Stimulated activated CD4-positive, alpha-beta T cell treated with anti-CD3 and anti-CD28 coated beads, Interleukin-4, amount 100 ng/mL, for 24 hours (primary cell): ENCODE data around the gene ZNF366.
"Not testable (repeated sequence)": the region's sequence is repeated elsewhere in the genome, so short reads cannot be mapped to it uniquely, and the experiment has no call there.

Experiments used
- DNase-seq: peaks from one replicate; pipeline ENCODE4 v3.0.0-alpha.2; 2020

Gene ZNF366

DNA sequence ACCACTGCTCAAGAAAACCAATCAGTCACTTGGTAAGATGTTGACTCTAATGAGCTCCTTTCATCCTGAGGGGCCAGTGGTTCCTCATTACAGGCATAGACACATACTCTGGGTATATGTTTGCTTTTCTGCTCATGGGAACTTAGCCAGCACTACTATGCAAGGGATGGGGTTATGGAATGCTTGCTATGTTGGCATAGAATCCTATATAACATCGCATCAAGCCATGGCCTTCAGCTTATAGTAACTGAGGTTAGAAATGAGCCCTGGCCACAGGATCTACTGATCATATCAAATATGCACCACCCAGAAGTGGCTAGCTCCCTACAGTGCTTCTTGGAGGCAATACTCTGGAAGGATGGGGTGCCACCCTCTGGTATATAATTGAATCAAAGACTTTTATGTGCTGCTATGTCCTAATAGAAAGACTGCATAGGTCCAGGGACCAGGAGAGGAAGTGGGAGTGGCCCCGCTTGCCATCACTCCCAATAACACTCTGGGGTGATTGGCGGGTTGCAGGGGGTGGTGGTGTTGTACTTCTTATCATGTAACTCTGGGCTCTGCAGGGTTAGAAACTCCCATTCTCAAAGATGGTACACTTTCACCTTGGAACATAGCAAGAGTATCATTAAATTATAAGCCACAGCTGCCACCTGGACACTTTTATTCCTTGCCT, 70.3 kb downstream of the ZNF366 start:
- no peak for DNase-seq

DNA sequence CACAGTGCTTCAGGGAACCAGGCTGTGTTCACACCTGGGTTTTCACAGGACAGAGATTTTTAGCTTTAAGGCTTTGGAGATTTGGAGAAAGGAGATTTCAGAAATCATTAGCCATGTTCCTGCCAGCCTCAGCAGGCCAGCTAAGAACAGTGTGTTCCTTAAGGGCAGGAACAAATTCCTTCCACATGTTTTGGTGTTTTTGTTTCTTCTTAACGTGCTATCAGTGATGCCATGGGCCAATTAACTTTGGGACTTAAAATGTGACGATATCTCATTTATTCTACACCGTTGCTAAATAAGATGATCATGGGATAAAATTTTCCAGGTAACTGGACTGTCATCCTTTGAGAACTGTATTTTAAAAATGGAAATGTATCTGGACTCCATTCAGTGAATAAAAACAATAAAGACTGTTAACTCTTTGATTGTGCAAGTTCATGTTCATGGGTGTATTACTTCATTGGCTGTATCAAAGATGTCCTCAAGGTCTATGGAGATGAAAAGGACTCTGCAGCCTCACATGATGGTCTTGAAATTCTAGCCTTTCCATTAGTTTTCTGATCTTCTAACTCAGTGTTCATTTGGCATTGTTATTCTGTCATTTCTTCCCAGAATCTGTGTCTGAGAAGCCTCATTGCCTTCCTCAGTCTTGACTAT, 72.3 kb downstream of the ZNF366 start:
- no peak for DNase-seq

DNA sequence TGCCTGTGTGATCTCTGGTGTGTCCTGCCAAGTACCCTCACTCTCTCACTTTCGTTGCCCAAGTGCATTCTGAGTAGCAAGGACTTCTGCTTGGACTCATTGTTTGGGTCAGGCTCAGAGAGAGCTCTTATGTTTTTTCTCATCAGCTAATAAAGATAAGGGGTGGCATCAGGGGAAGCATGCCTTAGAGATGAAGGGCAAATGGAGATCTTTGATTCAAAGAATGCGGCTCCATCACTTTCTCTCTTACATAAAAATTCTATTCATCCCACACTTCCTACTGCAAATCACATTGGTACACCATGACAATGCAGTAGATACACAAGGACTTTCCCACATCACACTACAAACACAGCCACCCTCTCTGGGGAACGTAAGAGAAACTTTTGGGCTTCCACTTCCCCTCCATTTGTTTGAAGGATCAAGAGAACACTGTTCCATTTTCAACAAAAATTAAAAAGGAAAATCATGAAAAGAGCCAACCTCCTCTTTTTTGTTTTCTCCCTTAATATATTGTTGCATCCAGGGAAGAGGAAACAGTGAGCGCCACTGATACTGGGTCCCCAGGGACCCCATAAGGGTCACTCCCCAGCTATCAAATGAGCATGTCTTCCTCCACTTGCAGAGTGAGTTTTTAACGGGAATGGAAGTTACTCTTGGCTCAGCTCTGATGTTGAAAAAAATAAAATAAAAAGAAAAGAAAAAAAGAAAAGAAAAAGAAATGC, 73.0 kb downstream of the ZNF366 start:
- no peak for DNase-seq

DNA sequence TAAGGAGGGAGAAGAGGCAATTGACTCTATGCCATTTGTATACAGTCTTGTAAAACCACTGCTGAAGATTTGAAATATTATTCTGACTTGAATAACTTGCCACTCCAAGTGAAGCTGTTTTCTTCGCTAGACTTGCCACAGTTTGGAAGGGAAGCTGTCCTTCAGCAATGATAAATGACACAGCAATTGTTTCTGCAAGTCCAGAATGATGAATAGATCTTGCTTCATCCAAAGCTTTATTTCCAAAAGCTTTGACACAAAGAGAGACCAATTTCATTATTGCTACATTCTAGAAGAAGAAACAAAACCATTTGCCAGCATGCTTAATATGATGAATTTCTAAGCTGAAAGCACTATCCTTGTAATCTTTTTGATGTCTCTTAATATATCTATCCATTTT, 73.7 kb downstream of the ZNF366 start:
- DNase-seq, result no peak

DNA sequence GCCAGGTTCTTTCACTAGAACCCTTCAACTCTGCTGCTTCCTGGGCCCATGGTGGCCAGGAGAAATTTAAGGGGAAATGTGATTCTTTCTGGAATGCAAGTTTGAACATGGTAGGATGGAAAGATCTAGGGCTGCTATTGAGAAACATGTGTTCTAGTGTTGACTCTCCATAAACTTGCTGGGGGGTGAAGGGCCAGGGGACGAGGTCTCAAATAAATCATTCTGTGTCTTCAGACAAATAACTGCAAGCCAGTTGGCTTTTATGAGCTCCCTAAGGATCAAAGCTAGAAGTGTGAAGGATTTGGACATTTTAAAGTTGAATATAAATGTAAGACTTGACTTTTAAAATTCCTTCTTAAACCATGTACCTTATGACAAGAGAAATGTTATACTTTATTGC, 78.5 kb downstream of the ZNF366 start:
- no peak for DNase-seq

DNA sequence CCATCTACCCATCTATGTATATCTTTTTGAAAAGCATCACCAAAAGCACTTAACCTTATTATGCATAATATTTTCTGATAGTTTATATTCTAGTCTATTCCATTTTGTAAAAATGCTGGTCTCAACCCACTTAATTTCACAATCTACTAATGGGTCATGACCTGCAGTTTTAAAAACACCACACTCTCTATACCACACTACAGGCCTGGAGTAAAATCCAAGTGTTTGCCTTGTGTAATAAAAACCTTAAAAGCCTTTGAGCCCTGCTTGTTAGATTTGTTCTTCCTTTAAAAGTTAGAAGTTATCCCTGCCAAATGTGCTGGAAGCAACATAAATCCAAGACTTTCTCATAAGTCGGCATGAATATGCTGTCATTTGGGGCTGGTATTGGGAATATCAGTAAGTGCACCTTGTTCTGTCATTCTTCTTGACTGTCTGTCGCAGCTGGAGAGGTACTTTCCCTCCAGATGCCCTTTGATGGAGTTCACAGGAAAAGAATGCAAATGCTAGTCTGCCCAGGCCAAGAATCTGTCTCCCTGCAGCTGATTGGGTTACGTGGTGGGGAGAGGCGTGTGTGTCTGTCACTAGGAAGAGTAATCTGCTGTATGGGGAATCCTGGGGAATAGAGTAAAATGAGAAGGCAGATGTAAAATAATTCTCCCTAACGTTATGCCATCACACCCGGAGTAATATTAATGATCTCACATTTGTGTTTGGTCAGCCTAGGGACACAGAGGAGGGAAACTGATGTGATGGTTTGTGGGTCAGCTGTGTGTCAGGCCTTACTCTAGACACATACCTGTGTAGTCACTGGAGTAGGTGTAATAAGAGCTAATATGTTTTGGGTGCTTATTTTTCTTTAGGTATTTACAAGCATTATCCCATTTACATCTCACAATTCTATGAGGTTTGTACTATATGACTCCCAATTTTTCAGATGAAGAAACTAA, 79.4 kb downstream of the ZNF366 start:
- DNase-seq, result no peak

DNA sequence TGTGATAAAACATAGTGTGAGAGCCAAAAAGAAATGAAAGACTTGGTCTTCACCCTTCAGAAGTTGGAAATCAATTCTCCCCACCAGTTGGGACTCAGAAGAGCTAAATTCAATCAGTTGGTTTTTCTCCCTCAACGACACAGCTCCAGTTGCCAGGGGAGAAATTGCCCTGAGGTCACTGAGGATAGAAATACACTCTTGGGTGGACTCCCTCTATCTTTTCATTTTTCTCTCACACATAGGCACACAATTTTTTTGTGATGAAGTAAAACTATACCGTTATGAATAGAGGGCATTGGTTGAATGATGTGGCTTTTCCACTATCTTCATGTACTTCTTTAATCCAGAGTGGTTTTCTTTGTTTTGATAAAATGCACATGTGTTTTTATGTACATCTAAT, 80.2 kb downstream of the ZNF366 start:
- no peak for DNase-seq

DNA sequence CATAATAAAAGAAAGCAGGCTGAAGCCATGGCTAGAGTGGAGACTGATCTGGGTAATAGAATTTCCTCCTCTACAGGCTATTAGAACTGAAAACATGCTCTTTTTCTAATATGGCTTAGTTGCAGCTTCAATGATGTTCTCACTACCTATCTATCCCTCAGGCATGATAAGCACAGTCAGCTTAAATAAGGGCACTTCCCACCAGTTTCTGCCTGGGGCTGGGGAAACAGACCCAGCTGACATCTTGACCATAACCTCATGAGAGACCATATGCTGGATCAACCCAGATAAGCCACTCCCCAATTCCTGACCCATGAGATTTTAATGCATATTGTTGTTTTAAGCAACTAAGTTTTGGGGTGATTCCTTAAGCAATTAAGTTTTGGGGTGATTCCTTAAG, 81.2 kb downstream of the ZNF366 start:
- no peak for DNase-seq

DNA sequence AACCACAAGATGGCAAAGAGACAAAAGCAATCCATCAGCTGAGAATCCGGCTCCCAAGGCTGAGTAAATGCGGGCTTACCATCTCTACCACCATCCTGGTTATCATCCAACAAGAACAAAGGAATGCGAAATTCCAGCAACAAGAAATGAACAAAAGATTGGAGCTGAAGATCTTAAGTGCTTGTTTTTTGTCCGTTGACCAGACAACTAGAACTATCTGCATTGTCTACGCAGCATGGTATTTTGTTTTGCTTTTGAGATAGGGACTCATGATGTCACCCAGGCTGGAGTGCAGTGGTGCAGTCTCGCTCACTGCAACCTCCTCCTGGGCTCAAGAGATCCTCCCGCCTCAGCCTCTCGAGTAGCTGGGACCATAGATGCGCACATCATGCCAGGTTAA, 88.9 kb downstream of the ZNF366 start:
- DNase-seq, result no peak

DNA sequence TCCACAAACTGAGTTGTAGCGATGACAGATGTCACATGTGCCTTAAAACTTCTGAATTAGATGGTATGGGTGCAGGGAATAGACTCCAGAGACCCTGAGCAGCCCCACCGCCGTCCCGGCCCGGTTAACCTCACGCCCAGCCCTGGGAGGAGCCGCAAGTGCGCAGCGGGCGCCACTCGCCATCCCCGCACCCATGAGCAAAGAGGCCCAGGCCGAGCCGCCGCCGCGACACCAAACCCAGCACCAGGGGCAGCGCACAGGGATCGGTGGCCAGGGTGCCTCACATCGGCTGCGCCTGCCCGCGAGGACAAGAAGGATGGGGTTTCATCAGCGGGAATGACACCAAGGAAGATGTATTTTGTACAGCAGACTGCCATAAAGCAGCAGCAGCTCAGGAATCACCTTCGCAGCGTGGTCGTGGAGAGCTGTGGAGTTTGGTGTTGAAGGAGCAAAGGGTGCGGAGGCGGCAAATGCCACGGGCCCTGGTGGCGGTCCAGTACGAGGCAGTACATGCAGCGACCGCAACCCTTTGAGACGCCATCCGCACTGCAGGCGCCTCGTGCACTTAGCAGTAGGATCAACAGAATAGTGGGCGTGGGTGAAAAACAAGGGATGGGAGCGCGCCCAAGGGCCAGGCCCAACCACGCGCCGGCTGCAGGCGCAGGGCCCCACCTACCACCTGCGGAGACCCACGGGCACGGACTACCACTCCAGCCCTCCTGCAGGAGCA, 89.7 kb downstream of the ZNF366 start:
- DNase-seq, result no peak

DNA sequence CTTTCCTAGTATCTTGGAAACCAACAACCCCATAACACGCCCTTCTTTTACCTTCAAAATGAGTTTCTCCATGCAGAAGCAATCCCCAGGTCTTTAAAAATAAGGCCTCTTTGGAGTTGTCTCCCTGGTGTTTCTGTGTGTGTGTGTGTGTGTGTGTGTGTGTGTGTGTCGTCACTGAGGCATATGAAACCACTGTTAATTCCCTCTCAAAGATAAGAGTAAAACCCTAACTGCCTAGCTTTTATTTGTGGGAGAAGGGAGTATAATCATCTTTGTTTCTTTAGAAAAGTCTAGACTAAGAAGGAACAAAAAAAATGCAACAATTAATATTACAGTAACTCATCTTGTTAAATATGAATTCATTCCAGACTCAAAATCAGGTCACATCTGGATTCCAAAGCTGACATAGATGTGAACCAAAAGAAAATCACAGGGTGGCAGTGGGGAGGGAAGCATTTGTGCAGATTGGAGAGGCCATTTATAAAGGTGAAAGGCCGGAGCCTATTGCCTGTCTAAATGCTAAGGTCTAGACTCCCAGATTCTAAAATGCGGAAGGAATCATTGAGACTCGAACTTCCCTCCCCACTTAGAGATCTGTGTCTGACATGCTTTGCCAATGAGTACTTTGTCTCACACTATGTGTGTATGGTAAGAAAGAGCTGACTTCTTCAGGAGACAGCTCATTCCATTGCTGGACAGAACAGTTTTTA, 91.4 kb downstream of the ZNF366 start:
- DNase-seq, result no peak

DNA sequence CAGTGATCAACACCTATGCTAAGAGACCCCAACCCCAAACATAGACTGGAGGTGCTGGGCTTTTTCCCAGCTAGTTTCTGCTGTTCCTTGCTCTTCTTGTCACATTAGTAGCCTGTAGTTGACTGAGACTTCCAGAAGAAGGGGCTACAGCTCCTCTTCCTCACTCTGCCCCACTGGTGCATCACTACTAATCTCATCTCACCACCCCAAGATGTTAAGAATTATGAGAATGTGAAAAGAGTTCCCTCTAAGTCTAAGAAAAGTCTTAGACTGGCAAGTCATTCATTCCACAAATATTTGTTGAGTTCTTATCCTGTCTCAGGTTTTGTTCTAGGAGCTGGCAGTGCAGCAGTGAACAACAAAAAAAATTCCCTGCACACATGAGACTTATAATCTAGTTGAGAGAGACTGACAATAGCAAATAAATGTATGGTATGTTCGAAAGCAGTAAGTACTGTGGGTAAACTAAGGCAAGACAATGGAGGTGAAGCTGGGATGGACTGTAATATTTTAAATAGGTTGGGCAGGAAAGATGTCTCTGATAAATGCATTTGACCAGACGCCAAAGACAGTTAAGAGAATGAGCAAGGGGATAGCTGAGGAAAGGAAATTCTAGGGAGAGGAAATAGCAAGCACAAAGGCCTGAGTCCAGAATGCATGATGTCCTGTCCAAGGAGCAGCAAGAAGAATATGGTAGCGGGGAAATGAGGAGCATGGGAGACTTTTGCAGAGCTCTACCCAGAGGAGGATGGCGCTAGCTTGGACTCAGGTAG, 94.7 kb downstream of the ZNF366 start:
- DNase-seq, result no peak

DNA sequence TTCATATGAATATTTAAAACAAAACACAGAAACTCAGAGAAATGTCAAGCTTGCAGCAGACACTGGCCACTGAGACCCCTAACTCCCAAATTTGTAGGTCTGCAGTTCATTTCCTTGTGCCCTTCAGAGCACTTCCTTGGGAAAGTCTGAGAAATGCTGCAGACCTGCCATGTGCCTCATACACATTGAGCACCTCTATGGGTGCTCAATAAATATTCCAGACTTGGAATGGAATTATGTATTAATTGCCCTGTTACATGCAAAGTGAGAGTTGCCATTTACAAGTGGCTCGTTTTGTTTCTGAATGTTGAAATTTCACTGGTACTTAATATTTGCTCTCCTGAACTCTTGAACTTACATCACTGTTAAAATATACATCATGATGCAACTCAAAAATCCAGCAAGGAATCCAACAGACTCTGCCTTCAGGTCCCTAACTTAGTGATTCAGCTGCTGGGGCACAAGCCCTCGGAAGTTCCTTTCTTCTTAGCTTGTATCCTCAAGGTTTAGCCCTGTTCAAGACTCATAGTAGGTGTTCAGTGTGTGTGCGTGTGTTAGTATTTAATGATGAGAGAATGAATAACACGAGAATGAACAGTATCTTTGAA, 96.4 kb downstream of the ZNF366 start:
- no peak for DNase-seq

DNA sequence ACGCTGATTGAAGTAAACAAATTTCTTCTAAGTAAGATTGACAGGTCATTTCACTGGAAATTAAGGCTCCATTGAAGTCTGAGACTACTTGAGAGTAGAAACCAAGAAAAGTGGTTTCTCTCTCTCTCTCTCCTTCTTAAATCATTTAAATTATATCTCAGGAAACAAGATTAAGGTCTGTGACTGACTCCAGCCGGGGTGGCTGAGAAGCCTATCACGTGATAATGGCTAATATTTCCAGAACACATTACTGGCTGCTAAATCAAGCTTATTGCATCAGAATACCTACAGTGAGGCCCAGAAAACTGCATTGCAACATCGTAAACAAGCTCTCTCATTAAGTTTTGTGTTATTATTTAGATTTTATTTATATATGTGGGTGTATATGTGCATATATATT, 98.6 kb downstream of the ZNF366 start:
- no peak for DNase-seq

DNA sequence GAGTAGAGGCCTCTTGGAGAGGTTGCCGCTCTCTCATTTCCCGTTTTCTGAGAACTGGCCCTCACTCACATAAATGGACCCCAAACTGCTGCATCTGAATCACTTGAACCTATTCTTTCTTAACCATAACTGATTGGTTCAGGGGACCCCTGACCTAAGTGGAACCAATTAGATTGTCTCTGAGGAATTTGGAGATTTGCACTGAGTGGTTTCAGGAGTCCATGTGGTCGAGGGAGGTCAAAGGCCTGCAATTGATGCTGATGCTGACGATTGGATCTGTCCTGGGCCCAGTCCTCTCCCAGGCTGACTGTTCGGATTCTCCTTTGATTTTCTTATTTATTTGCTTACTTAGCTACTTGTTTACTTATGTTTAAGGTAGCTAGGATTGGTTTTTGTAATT, 99.1 kb downstream of the ZNF366 start:
- DNase-seq, result no peak

DNA sequence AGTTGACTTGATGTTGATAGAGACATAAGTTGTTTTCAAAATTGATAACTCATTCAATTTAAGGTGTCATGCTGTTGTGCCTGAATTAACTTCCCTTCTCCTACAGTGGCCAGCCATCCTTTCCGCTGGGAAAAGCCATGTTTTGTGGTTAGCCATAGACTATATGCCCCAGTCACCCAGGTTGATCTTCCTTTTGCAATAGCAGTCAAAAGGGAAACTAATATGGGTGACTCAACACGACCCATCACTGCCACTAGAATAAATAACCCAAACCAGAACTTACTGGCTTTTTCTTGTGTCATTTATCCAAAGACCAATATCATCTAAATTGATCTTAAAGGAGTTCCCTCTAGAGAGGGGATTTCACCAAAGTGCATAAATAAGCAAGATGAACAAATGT, 99.7 kb downstream of the ZNF366 start:
- no peak for DNase-seq

DNA sequence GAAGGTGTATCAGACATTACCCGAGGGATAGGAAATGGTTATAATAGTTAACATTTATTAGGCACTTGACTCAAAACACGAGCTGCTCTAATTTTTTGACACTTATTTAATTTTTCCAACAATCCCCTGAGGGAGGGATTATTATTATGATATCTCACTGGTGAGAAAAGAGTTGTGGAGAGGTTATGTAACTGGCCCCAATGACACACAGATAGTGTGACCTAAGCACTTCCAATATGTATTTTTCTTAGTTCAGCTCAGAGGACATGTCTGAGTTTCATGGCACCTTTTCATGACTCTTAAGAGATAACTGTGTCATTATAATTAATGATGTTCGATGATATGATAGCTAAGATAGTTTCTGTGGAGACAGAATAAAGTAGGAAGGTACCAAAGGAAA, 100.1 kb downstream of the ZNF366 start:
- no peak for DNase-seq

DNA sequence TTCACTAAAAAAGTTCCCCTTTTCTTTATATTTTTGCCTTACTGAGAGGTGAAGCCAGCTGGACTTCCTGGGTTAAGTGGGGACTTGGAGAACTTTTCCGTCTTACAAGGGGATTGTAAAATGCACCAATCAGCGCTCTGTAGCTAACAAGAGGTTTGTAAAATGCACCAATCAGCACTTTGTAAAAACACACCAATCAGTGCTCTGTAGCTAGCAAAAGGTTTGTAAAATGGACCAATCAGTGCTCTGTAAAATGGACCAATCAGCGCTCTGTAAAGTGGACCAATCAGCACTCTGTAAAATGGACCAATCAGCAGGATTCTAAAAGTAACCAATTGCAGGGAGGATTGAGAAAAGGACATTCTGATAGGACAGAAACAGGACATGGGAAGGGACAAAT, 102.4 kb downstream of the ZNF366 start:
- DNase-seq, result not testable (repeated sequence)

DNA sequence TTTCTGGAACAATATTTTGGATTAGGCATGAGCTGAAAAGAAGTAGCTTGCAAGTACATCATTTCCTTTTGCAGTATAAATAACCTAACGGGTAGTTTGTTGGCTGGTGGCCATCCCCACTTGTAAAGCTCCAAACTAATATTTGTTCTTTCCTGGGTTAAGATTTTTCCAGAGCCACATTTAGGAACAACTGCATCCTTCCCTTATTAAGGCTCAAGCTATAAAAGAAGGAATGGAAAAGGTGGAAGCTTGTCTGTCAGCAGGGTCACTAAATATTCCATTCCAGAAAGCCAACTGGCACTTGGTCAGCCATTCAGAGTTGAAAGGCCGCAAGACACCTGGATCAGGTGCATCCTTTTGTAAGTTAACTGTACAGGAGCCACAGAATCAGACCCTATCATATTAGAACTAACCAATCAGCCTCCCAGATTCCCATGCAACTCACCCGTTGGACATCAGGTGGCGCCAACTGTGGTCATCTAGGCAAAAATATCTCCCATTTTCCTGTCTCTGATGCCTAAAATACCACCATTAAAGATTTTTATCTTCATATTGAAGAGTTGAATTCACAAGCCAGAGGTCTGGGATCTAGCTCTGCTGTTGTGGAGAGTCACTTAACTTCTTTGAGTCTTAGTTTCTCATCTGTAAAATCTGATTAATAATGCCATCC, 104.1 kb downstream of the ZNF366 start:
- DNase-seq, result no peak

DNA sequence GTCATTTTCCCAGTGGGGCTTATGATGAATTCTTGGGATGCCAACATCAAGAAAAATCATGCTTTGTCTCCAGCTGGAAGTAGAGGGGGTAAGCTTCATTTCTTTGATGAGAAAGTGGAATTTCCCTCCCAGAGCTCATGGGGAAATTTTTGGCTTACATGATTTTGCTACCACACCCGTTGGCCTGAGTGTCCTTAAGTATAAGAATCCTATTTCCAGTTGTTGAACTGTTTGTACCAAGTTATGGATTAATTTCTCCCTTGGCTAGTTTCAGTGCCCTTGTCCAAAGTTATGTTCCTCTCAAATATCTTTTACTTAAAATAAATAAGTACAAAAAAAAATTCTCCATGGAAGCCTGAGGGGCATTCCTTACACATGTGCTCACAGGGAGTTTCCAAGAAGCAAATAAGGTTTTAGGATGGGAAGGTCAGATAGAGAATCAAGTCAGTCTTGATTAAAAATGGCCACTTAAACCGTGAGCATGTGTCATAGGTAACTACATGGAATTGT, 104.8 kb downstream of the ZNF366 start:
- DNase-seq, result no peak
